ENCODE measurements around the gene KRTAP19-8. TPM values are rescaled to one million over a fixed set of nuclear protein-coding genes. Genes with fewer than 3 reads are reported as not detected.
A peak's percentile ranks its signal among the peaks of the same experiment; 100 is the strongest.

The KRTAP19-8 gene
- polyA plus RNA-seq, 3 donors, result not detected

GRCh38 chr21:31052489-31053142 lies 14.3 kb upstream of the KRTAP19-8 start:
- Mint-ChIP-seq H3K27me3 (ENCODE audit: low read depth in 3 of 3) (peaks cover 0 to 5% (median 0%) of the 10 kb centered on the region in 3 donors), H3K4me1 (no peaks in the 10 kb centered on the region), H3K27ac (peak overlapping the region in 1 of 7 donors; percentile 12), H3K36me3 (no peaks in the 10 kb centered on the region), H3K9me3 (peaks cover 0 to 17% (median 5%) of the 10 kb centered on the region in 7 donors), H3K4me3 (no peak overlapping the region)
- Histone ChIP-seq H3K4me1 (ENCODE audit: control insufficient read depth in 1 of 2, insufficient read depth in 2 of 2, low read length in 2 of 2) (no peaks in the 10 kb centered on the region), H3K36me3 (replicated peaks in 1 of 2; ENCODE audit: control insufficient read depth in 1 of 2, insufficient read depth in 2 of 2, low read length in 2 of 2) (no peaks in the 10 kb centered on the region), H4K20me1 (ENCODE audit: insufficient read depth, low read length) (no peaks in the 10 kb centered on the region), H3K4me3 (replicated peaks in 1 of 3; ENCODE audit: low read depth in 2 of 3, low read length in 3 of 3) (no peak overlapping the region), H3K9ac (ENCODE audit: insufficient read depth, low read length, poor library complexity, severe bottlenecking) (no peak overlapping the region), H3K4me2 (replicated peaks; ENCODE audit: extremely low read depth, low read length, poor library complexity, severe bottlenecking) (no peak overlapping the region), H3K9me3 (replicated peaks in 1 of 2; ENCODE audit: control insufficient read depth in 1 of 2, insufficient read depth in 1 of 2, low read length in 2 of 2) (no peaks in the 10 kb centered on the region), H3K79me2 (ENCODE audit: insufficient read depth, low read length) (no peaks in the 10 kb centered on the region), H3K27me3 (ENCODE audit: control insufficient read depth in 2 of 2, insufficient read depth in 2 of 2, low read length in 2 of 2) (no peaks in the 10 kb centered on the region), H3K27ac (ENCODE audit: low read depth in 1 of 2, low read length in 2 of 2) (no peak overlapping the region), H2AFZ (ENCODE audit: insufficient read depth, low read depth, low read length, poor library complexity, severe bottlenecking) (no peak overlapping the region)
- no peak for DNase-seq
- 88% methylated on average over 3 of the region's 5 CpGs for WGBS (ENCODE audit: insufficient coverage)
- intact Hi-C loops (cut with micrococcal nuclease), result no loop called here
- TF ChIP-seq CTCF (IDR thresholded peaks at IDR 0.05), result no peak

GRCh38 chr21:31050577-31051157 lies 12.4 kb upstream of the KRTAP19-8 start:
- H3K4me3 ChIP-seq (replicated peaks in 1 of 3; ENCODE audit: low read depth in 2 of 3, low read length in 3 of 3), result no peak overlapping the region
- no peaks in the 10 kb centered on the region for H3K9me3 ChIP-seq (replicated peaks in 1 of 2; ENCODE audit: control insufficient read depth in 1 of 2, insufficient read depth in 1 of 2, low read length in 2 of 2)
- 94% methylated on average over 2 of the region's 3 CpGs for WGBS (ENCODE audit: insufficient coverage)
- H3K27me3 ChIP-seq (ENCODE audit: control insufficient read depth in 2 of 2, insufficient read depth in 2 of 2, low read length in 2 of 2), result no peaks in the 10 kb centered on the region
- H4K20me1 ChIP-seq (ENCODE audit: insufficient read depth, low read length), result no peaks in the 10 kb centered on the region
- H3K4me1 ChIP-seq (ENCODE audit: control insufficient read depth in 1 of 2, insufficient read depth in 2 of 2, low read length in 2 of 2), result no peaks in the 10 kb centered on the region
- H3K36me3 ChIP-seq (replicated peaks in 1 of 2; ENCODE audit: control insufficient read depth in 1 of 2, insufficient read depth in 2 of 2, low read length in 2 of 2), result no peaks in the 10 kb centered on the region
- TF ChIP-seq CTCF (IDR thresholded peaks at IDR 0.05), result no peak
- H3K4me1 Mint-ChIP-seq, result no peaks in the 10 kb centered on the region
- H3K9ac ChIP-seq (ENCODE audit: insufficient read depth, low read length, poor library complexity, severe bottlenecking), result no peak overlapping the region
- intact Hi-C loops (cut with micrococcal nuclease), result no loop called here
- no peak for DNase-seq
- H3K4me2 ChIP-seq (replicated peaks; ENCODE audit: extremely low read depth, low read length, poor library complexity, severe bottlenecking), result no peak overlapping the region
- H3K4me3 Mint-ChIP-seq, result no peak overlapping the region
- H2AFZ ChIP-seq (ENCODE audit: insufficient read depth, low read depth, low read length, poor library complexity, severe bottlenecking), result no peak overlapping the region
- H3K36me3 Mint-ChIP-seq, result no peaks in the 10 kb centered on the region
- H3K27ac Mint-ChIP-seq, result no peak overlapping the region
- H3K27me3 Mint-ChIP-seq (ENCODE audit: low read depth in 3 of 3), result peaks cover 2 to 4% (median 2%) of the 10 kb centered on the region in 3 donors
- H3K9me3 Mint-ChIP-seq, result peaks cover 0 to 12% (median 3%) of the 10 kb centered on the region in 7 donors
- H3K79me2 ChIP-seq (ENCODE audit: insufficient read depth, low read length), result no peaks in the 10 kb centered on the region
- H3K27ac ChIP-seq (ENCODE audit: low read depth in 1 of 2, low read length in 2 of 2), result no peak overlapping the region
